IPS-18a (cell line): ENCODE measurements around the gene RHBDL2.
"Not testable (repeated sequence)": the region's sequence is repeated elsewhere in the genome, so short reads cannot be mapped to it uniquely, and the experiment has no call there.

Source experiments
- H3K27ac ChIP-seq: one replicate; pipeline ENCODE4 v1.5.1; 2013; ENCODE audit warnings: low read length
- H3K27me3 ChIP-seq: one replicate; pipeline ENCODE4 v1.6.1; 2013; ENCODE audit warnings: mild to moderate bottlenecking, low read length; ENCODE audit not compliant: control insufficient read depth, insufficient read depth
- H3K36me3 ChIP-seq: one replicate; pipeline ENCODE4 v1.6.1; 2013; ENCODE audit warnings: low read depth, low read length; ENCODE audit not compliant: control insufficient read depth
- H3K4me1 ChIP-seq: one replicate; pipeline ENCODE4 v1.6.1; 2013; ENCODE audit warnings: low read depth, low read length; ENCODE audit not compliant: control insufficient read depth
- H3K4me3 ChIP-seq: one replicate; pipeline ENCODE4 v1.5.1; 2013; ENCODE audit warnings: low read length
- H3K9ac ChIP-seq: one replicate; pipeline ENCODE4 v1.6.1; 2013; ENCODE audit warnings: mild to moderate bottlenecking, low read length, moderate library complexity
- H3K9me3 ChIP-seq: one replicate; pipeline ENCODE4 v1.6.1; 2013; ENCODE audit warnings: low read depth, low read length; ENCODE audit not compliant: control insufficient read depth

The RHBDL2 gene

GRCh38 chr1:38872401-38873026 is 69.1 kb downstream of the RHBDL2 start:
- Histone ChIP-seq H3K9ac (peak overlapping the region; percentile 55), H3K36me3 (no peaks in the 10 kb centered on the region), H3K4me3 (peak overlapping the region; percentile 94), H3K9me3 (no peaks in the 10 kb centered on the region), H3K4me1 (peaks cover 8% of the 10 kb centered on the region), H3K27ac (no peak overlapping the region), H3K27me3 (no peaks in the 10 kb centered on the region)

- no peak overlapping the region for H3K9ac ChIP-seq
- no peaks in the 10 kb centered on the region for H3K27me3 ChIP-seq
- no peak overlapping the region for H3K4me3 ChIP-seq
- no peak overlapping the region for H3K27ac ChIP-seq
- H3K9me3 ChIP-seq: no peaks in the 10 kb centered on the region
- H3K36me3 ChIP-seq: no peaks in the 10 kb centered on the region
- H3K4me1 ChIP-seq: peaks cover 8% of the 10 kb centered on the region
Observed at GRCh38 chr1:38870996-38871395, 70.6 kb downstream of the RHBDL2 start.

GRCh38 chr1:38867208-38867607 is 74.4 kb downstream of the RHBDL2 start:
- H3K9ac ChIP-seq: no peak overlapping the region
- H3K4me1 ChIP-seq: peaks cover under 1% of the 10 kb centered on the region
- no peak overlapping the region for H3K4me3 ChIP-seq
- peaks cover 10% of the 10 kb centered on the region for H3K36me3 ChIP-seq
- no peaks in the 10 kb centered on the region for H3K27me3 ChIP-seq
- no peaks in the 10 kb centered on the region for H3K9me3 ChIP-seq
- no peak overlapping the region for H3K27ac ChIP-seq

GRCh38 chr1:38865112-38865715 is 76.4 kb downstream of the RHBDL2 start:
- H3K36me3 ChIP-seq: peaks cover 10% of the 10 kb centered on the region
- H3K9ac ChIP-seq: no peak overlapping the region

GRCh38 chr1:38860454-38860795 is 81.2 kb downstream of the RHBDL2 start:
- Histone ChIP-seq H3K4me3 (peak overlapping the region; percentile 75), H3K27ac (no peak overlapping the region), H3K9ac (peak overlapping the region; percentile 61), H3K36me3 (peaks cover 22% of the 10 kb centered on the region), H3K27me3 (no peaks in the 10 kb centered on the region), H3K4me1 (peaks cover 5% of the 10 kb centered on the region), H3K9me3 (no peaks in the 10 kb centered on the region)

More at GRCh38 chr1:38865112-38865715, 76.4 kb downstream of the RHBDL2 start:
- Histone ChIP-seq H3K4me1 (peaks cover 5% of the 10 kb centered on the region), H3K27me3 (no peaks in the 10 kb centered on the region), H3K4me3 (no peak overlapping the region), H3K27ac (no peak overlapping the region), H3K9me3 (no peaks in the 10 kb centered on the region)

GRCh38 chr1:38859561-38860453 is 81.8 kb downstream of the RHBDL2 start, which contains the start of gene RRAGC:
RRAGC (minus strand) TSS chr1:38859772; CDS start chr1:38859646, 126 bp downstream.
- peaks cover 5% of the 10 kb centered on the region for H3K4me1 ChIP-seq
- peak within 1 kb of the TSS; percentile 61 for H3K9ac ChIP-seq
- H3K27ac ChIP-seq: no peak within 1 kb of the TSS
- peaks cover 25% of the 10 kb centered on the region for H3K36me3 ChIP-seq
- H3K9me3 ChIP-seq: no peaks in the 10 kb centered on the region
- H3K4me3 ChIP-seq: peak within 1 kb of the TSS; percentile 90
- H3K27me3 ChIP-seq: no peaks in the 10 kb centered on the region

GRCh38 chr1:38858833-38859560 is 82.6 kb downstream of the RHBDL2 start:
- peaks cover 16% of the 10 kb centered on the region for H3K36me3 ChIP-seq
- H3K9ac ChIP-seq: peak overlapping the region; percentile 30
- peak overlapping the region; percentile 90 for H3K4me3 ChIP-seq
- no peak overlapping the region for H3K27ac ChIP-seq
- H3K27me3 ChIP-seq: no peaks in the 10 kb centered on the region
- H3K9me3 ChIP-seq: no peaks in the 10 kb centered on the region
- peaks cover 5% of the 10 kb centered on the region for H3K4me1 ChIP-seq

GRCh38 chr1:38852780-38853179 is 88.8 kb downstream of the RHBDL2 start:
- H3K9me3 ChIP-seq: no peaks in the 10 kb centered on the region
- no peaks in the 10 kb centered on the region for H3K27me3 ChIP-seq
- no peak overlapping the region for H3K9ac ChIP-seq
- H3K27ac ChIP-seq: no peak overlapping the region
- peaks cover 43% of the 10 kb centered on the region for H3K36me3 ChIP-seq
- no peaks in the 10 kb centered on the region for H3K4me1 ChIP-seq
- no peak overlapping the region for H3K4me3 ChIP-seq

- H3K27me3 ChIP-seq: no peaks in the 10 kb centered on the region
- H3K36me3 ChIP-seq: peaks cover 57% of the 10 kb centered on the region
- H3K27ac ChIP-seq: no peak overlapping the region
- H3K9ac ChIP-seq: no peak overlapping the region
- no peaks in the 10 kb centered on the region for H3K4me1 ChIP-seq
- no peak overlapping the region for H3K4me3 ChIP-seq
- no peaks in the 10 kb centered on the region for H3K9me3 ChIP-seq
Observed at GRCh38 chr1:38848071-38848470, 93.6 kb downstream of the RHBDL2 start.

GRCh38 chr1:38846210-38846609 is 95.4 kb downstream of the RHBDL2 start:
- H3K36me3 ChIP-seq: peaks cover 40% of the 10 kb centered on the region
- no peak overlapping the region for H3K27ac ChIP-seq
- H3K4me3 ChIP-seq: no peak overlapping the region
- no peak overlapping the region for H3K9ac ChIP-seq
- no peaks in the 10 kb centered on the region for H3K27me3 ChIP-seq
- H3K9me3 ChIP-seq: no peaks in the 10 kb centered on the region
- no peaks in the 10 kb centered on the region for H3K4me1 ChIP-seq

- H3K9me3 ChIP-seq, H3K9ac ChIP-seq, H3K27ac ChIP-seq, H3K4me1 ChIP-seq, H3K27me3 ChIP-seq, H3K4me3 ChIP-seq: not testable (repeated sequence)
- peaks cover 39% of the 10 kb centered on the region for H3K36me3 ChIP-seq
Observed at GRCh38 chr1:38845088-38845487, 96.5 kb downstream of the RHBDL2 start.
